Activated CD4-positive, alpha-beta T cell treated with anti-CD3 and anti-CD28 coated beads, Interleukin-2, amount 10 ng/mL, durations not matched to agents 24 days and 14 days (primary cell): Measurements from ENCODE around the gene FERMT2. TPM values are rescaled to one million over a fixed set of nuclear protein-coding genes. Genes with fewer than 3 reads are reported as not detected.

Experiments
- DNase-seq: peaks from one replicate; pipeline ENCODE4 v3.0.0; 2022
- H3K27ac Mint-ChIP-seq: one replicate; pipeline ENCODE4 v1.8.0; 2022; ENCODE audit warnings: mild to moderate bottlenecking, mixed read lengths
- H3K27me3 Mint-ChIP-seq: one replicate; pipeline ENCODE4 v1.8.0; 2022; ENCODE audit warnings: mixed read lengths
- H3K36me3 Mint-ChIP-seq: one replicate; pipeline ENCODE4 v1.8.0; 2022; ENCODE audit warnings: low read depth, mild to moderate bottlenecking, mixed read lengths
- H3K4me1 Mint-ChIP-seq: one replicate; pipeline ENCODE4 v1.8.0; 2021; ENCODE audit warnings: mixed read lengths
- H3K4me3 Mint-ChIP-seq: one replicate; pipeline ENCODE4 v1.8.0; 2022; ENCODE audit warnings: mild to moderate bottlenecking, moderate library complexity, mixed read lengths
- H3K9me3 Mint-ChIP-seq: one replicate; pipeline ENCODE4 v1.8.0; 2021; ENCODE audit warnings: mixed read lengths
- intact Hi-C: fragments of 100-400 bp; cut with micrococcal nuclease; formaldehyde crosslinking; loops from one replicate; pipeline ENCODE4 v1.15.1; 2023
- total RNA-seq: library from RNA; stranded (reverse); gene quantifications from 2 replicates; pipeline ENCODE4 v1.2.3, GENCODE V29; 2022

The FERMT2 gene
- total RNA-seq, 1 donor from 2014 or later, result 1.6 TPM

- Mint-ChIP-seq H3K4me1 (no peaks in the 10 kb centered on the region), H3K27me3 (peaks cover 7% of the 10 kb centered on the region), H3K4me3 (no peak overlapping the region), H3K27ac (no peak overlapping the region), H3K9me3 (no peaks in the 10 kb centered on the region), H3K36me3 (no peaks in the 10 kb centered on the region)
- intact Hi-C loops, result no loop called here
- DNase-seq, result no peak
Observed at GRCh38 chr14:52902971-52903619, 47.8 kb downstream of the FERMT2 start.

DNA sequence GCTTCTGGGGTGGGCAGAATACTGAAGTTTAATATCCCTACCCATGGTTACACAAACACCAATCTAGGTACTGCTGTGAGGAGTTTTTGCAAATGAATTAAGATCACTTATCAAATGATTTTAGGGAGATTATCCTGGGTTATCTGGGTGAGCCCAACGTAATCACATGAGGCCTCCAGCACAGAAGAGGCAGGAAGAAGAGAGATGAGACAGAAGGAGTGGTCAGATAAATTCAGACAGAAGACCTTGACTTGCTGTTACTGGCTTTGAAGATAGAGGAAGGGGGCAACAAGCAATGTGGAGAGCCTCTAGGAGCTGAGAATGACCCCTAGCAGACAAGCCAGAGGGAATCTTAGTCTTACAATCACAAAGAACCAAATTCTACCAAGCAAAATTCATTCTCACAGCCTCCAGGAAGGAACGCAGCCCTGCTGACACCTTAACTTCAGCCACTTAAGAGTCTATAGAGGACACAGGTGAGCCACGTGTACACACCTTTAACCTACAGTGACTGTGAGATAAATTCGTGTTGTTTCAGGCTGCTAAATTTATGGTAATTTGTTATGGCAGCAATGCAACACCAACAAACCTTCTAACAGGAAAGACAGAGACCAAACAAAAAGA lies 49.4 kb downstream of the FERMT2 start:
- H3K9me3 Mint-ChIP-seq, result no peaks in the 10 kb centered on the region
- peaks cover 5% of the 10 kb centered on the region for H3K27me3 Mint-ChIP-seq
- H3K27ac Mint-ChIP-seq, result no peak overlapping the region
- H3K4me3 Mint-ChIP-seq, result no peak overlapping the region
- H3K4me1 Mint-ChIP-seq, result no peaks in the 10 kb centered on the region
- intact Hi-C loops, result no loop called here
- no peaks in the 10 kb centered on the region for H3K36me3 Mint-ChIP-seq
- no peak for DNase-seq

- DNase-seq, result no peak
- Mint-ChIP-seq H3K9me3 (no peaks in the 10 kb centered on the region), H3K4me1 (no peaks in the 10 kb centered on the region), H3K27ac (no peak overlapping the region), H3K36me3 (no peaks in the 10 kb centered on the region), H3K27me3 (peaks cover 2% of the 10 kb centered on the region), H3K4me3 (no peak overlapping the region)
- intact Hi-C loops, result no loop called here
Observed at GRCh38 chr14:52900731-52901130, 50.1 kb downstream of the FERMT2 start.

DNA sequence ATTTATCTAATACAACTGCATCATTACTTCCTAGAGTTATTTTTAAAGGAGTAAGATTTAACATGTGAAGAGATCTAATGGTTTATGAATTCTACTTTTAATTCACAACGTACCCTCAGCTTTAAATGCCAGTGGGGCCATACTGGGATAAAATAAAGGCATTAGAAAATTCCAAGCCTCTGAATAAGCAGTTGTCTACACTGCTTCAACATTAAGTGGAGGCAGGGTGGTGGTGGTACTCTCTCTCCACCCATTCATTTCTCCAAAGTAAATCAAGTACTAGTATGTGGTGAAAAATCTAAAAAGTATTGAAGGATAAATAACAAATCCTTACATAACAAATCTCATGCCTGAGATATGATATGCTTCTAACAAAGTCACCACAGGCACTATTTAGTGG lies 52.4 kb downstream of the FERMT2 start:
- Mint-ChIP-seq H3K27ac (no peak overlapping the region), H3K27me3 (no peaks in the 10 kb centered on the region), H3K36me3 (no peaks in the 10 kb centered on the region), H3K9me3 (no peaks in the 10 kb centered on the region), H3K4me1 (peaks cover 4% of the 10 kb centered on the region), H3K4me3 (no peak overlapping the region)
- no peak for DNase-seq
- intact Hi-C loops, result no loop called here

DNA sequence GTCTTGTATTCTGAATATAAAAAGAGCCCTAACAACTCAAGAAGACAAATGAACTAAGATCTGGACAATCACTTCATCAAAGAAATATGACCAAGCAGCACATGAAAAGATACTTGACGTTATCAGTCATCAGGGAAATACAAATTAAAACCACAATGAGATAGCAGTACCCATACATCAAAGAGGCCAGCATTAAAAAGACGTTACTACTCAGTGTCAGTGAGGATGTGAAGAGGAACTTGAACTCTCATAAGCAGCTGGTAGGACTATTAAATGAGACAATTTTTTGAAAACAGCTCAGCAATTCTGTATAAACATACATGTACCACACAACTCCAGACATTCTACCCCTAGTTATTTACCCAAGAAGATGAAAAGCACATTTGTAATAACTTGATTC lies 55.9 kb downstream of the FERMT2 start:
- Mint-ChIP-seq H3K9me3 (no peaks in the 10 kb centered on the region), H3K36me3 (no peaks in the 10 kb centered on the region), H3K4me1 (peaks cover 4% of the 10 kb centered on the region), H3K27ac (no peak overlapping the region), H3K4me3 (no peak overlapping the region), H3K27me3 (peaks cover 3% of the 10 kb centered on the region)
- DNase-seq, result no peak
- intact Hi-C loops, result no loop called here

DNA sequence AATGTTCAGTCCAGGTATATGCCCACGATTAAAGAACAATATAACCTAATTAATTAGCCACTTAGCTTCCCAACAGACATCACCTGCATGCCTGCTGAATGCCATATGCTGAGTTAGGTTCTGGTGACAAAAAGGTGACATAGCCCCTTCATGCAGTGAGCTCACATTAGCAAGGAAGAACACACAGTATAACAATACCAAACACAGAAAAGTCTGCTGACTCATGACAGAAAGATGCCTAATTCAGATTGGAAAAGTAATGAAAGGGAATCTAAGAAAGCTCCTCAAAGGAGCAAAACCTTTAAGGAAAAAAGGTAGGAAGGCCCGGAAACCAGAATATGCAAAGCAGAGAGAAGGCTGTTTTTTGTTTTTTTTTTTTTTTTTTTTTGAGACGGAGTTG lies 59.0 kb downstream of the FERMT2 start:
- no peak for DNase-seq
- Mint-ChIP-seq H3K36me3 (no peaks in the 10 kb centered on the region), H3K27ac (no peak overlapping the region), H3K4me1 (peaks cover 4% of the 10 kb centered on the region), H3K9me3 (no peaks in the 10 kb centered on the region), H3K4me3 (no peak overlapping the region), H3K27me3 (peaks cover 3% of the 10 kb centered on the region)
- intact Hi-C loops, result no loop called here

DNA sequence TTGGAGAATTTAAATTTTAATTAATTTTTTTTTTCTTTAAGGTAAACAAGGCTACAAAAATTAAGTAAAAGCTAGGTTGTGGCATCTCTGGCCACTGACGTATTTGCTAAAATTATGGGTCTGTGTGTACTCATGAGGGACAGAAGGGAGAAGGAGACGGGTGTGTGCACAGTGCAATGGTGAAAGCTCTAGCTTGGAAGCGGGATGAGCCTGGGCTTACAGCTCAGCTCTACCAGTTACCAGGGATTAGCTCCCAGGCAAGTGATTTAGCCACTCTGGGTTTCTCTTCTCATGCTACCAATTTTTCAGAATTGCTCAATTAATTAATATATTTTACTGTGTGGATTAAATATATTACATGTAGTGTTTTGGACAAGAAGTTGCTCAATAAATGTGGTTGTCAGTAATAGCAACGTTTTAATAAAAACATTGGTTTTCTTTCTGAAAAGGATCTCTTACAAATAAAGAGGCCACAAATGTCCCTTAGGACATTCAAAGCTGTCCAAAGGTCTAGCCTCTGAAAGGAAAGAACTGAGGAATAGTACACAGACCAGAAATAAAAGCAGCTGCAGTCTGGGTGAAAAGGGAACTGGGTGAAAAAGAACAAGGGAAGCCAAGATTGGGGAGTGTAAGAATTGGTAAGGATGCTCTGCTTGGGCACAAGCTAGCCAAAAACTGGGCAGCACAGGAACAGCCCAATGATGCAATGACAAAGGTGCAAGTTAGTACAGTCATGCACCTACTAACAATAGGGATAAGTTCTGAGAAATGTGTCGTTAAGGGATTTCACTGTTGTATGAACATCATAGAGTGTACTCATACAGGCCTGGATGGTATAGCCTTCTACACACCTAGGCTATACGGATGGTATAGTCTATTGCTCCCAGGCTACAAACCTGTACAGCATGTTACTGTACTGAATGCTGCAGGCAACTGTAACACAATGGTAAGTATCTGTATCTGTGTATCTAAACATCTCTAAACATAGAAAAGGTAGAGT lies 61.7 kb downstream of the FERMT2 start:
- Mint-ChIP-seq H3K27ac (no peak overlapping the region), H3K27me3 (peaks cover 4% of the 10 kb centered on the region), H3K9me3 (no peaks in the 10 kb centered on the region), H3K4me1 (no peaks in the 10 kb centered on the region), H3K4me3 (no peak overlapping the region), H3K36me3 (no peaks in the 10 kb centered on the region)
- no peak for DNase-seq
- intact Hi-C loops, result no loop called here

DNA sequence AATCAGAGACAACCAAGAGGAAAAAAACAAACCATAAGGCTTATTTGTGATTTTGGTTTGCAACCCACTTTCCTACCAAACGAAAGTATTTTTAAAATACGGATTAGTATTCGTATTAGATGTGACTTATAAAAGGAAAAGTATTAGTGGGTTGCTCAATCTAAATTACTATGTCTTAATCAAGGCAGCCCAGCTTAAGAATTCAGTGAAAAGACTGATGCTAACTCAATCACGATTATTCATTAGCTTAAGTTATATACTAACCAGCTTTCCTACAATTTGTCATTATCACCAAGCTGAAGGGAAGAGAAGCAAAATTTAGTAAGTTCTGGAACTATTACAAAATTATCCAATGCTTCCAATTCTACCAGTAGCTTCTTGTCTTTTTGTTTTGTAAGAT lies 62.7 kb downstream of the FERMT2 start:
- H3K4me1 Mint-ChIP-seq, result no peaks in the 10 kb centered on the region
- no peaks in the 10 kb centered on the region for H3K36me3 Mint-ChIP-seq
- intact Hi-C loops, result no loop called here
- no peak overlapping the region for H3K27ac Mint-ChIP-seq
- no peak overlapping the region for H3K4me3 Mint-ChIP-seq
- DNase-seq, result no peak
- peaks cover 4% of the 10 kb centered on the region for H3K27me3 Mint-ChIP-seq
- H3K9me3 Mint-ChIP-seq, result no peaks in the 10 kb centered on the region

- Mint-ChIP-seq H3K27ac (no peak overlapping the region), H3K9me3 (no peaks in the 10 kb centered on the region), H3K4me1 (no peaks in the 10 kb centered on the region), H3K4me3 (no peak overlapping the region), H3K36me3 (no peaks in the 10 kb centered on the region), H3K27me3 (peaks cover 4% of the 10 kb centered on the region)
- intact Hi-C loops, result no loop called here
- DNase-seq, result no peak
Observed at GRCh38 chr14:52885230-52885629, 65.6 kb downstream of the FERMT2 start.

- no peak for DNase-seq
- Mint-ChIP-seq H3K27ac (no peak overlapping the region), H3K9me3 (no peaks in the 10 kb centered on the region), H3K4me1 (no peaks in the 10 kb centered on the region), H3K4me3 (no peak overlapping the region), H3K27me3 (peaks cover 4% of the 10 kb centered on the region), H3K36me3 (no peaks in the 10 kb centered on the region)
- intact Hi-C loops, result no loop called here
Observed at GRCh38 chr14:52883658-52884057, 67.2 kb downstream of the FERMT2 start.

GRCh38 chr14:52882824-52883223 lies 68.0 kb downstream of the FERMT2 start:
- H3K36me3 Mint-ChIP-seq, result no peaks in the 10 kb centered on the region
- H3K27ac Mint-ChIP-seq, result no peak overlapping the region
- H3K4me1 Mint-ChIP-seq, result no peaks in the 10 kb centered on the region
- H3K27me3 Mint-ChIP-seq, result peaks cover 6% of the 10 kb centered on the region
- DNase-seq, result no peak
- H3K4me3 Mint-ChIP-seq, result no peak overlapping the region
- no peaks in the 10 kb centered on the region for H3K9me3 Mint-ChIP-seq
- intact Hi-C loops, result no loop called here

GRCh38 chr14:52879958-52880357 lies 70.9 kb downstream of the FERMT2 start:
- H3K9me3 Mint-ChIP-seq, result no peaks in the 10 kb centered on the region
- intact Hi-C loops, result no loop called here
- H3K36me3 Mint-ChIP-seq, result no peaks in the 10 kb centered on the region
- peaks cover 4% of the 10 kb centered on the region for H3K27me3 Mint-ChIP-seq
- no peak overlapping the region for H3K27ac Mint-ChIP-seq
- no peak for DNase-seq
- no peak overlapping the region for H3K4me3 Mint-ChIP-seq
- H3K4me1 Mint-ChIP-seq, result no peaks in the 10 kb centered on the region

DNA sequence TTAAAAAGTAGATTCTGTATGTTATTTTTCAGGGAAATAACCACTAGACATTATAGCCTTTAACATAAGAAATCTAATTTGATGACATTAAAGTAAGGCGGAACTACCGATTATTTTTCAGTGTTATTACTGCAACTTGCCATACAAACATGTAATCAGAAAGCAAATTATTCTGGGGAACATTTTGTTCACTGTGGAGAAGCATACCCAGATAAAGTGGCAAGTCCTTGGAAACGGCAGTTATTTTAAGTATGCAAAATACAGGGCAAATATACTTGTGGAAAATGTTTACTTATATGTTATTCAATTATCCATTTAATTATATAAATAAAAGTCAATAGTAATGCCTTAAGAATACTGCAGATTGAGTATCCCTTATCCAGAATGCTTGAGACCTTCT lies 71.9 kb downstream of the FERMT2 start:
- Mint-ChIP-seq H3K27ac (no peak overlapping the region), H3K36me3 (no peaks in the 10 kb centered on the region), H3K27me3 (peaks cover 4% of the 10 kb centered on the region), H3K4me3 (no peak overlapping the region), H3K4me1 (no peaks in the 10 kb centered on the region), H3K9me3 (no peaks in the 10 kb centered on the region)
- intact Hi-C loops, result no loop called here
- DNase-seq, result no peak

DNA sequence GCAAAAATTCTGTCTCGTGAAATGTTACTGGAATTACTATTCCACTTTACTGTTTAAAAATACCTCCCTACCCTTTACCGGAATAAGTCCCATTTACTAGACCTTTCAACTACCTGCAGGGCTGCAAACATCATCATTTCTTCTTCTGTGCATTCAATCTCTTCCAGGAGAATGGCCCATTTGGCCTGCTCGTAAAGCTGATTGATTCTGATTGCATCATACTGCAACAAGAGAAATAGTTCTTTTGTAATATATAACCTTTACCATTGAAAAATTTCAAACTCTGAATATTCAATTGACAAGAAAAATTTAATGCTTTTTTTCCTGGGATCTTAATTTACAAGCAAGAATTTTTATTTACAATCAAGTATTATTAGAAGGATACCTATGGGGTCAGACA lies 72.4 kb downstream of the FERMT2 start:
- Mint-ChIP-seq H3K36me3 (no peaks in the 10 kb centered on the region), H3K4me1 (no peaks in the 10 kb centered on the region)

More for the DNA sequence above, 72.4 kb downstream of the FERMT2 start:
- intact Hi-C loops, result no loop called here
- Mint-ChIP-seq H3K27me3 (peaks cover 4% of the 10 kb centered on the region), H3K27ac (no peak overlapping the region), H3K9me3 (no peaks in the 10 kb centered on the region), H3K4me3 (no peak overlapping the region)
- no peak for DNase-seq
